PC-9 (cell line): ENCODE measurements around the gene ZNF581.

Experiments used
- CTCF ChIP-seq: fragments of 200-600 bp; sonication (generic); conservative IDR thresholded peaks from 2 replicates; pipeline ENCODE4 v1.6.1; 2017; ENCODE audit warnings: mixed run types, antibody characterized with exemption, mild to moderate bottlenecking, moderate library complexity
- EZH2 ChIP-seq: fragments of 200-600 bp; sonication (generic); IDR thresholded peaks from 2 replicates; pipeline ENCODE4 v1.8.0; 2017; ENCODE audit warnings: antibody characterized with exemption, low read depth

- TF ChIP-seq CTCF = no peak
- no peak for TF ChIP-seq EZH2
Observed at GRCh38 chr19:55661826-55662225, 18.4 kb downstream of the ZNF581 start.
